Stimulated activated CD8-positive, alpha-beta memory T cell treated with anti-CD3 and anti-CD28 coated beads, Interleukin-4, amount 100 ng/mL, for 1 hour (primary cell): ENCODE results near the gene KLF5.
"Not testable (repeated sequence)": the region's sequence is repeated elsewhere in the genome, so short reads cannot be mapped to it uniquely, and the experiment has no call there.

Source experiments
- DNase-seq, 2 donors: peaks; one replicate each; pipeline ENCODE4 v3.0.0-alpha.2; 2020; ENCODE audit warnings: low read depth in 2 of 2, low spot score in 1 of 2

KLF5 gene

DNA sequence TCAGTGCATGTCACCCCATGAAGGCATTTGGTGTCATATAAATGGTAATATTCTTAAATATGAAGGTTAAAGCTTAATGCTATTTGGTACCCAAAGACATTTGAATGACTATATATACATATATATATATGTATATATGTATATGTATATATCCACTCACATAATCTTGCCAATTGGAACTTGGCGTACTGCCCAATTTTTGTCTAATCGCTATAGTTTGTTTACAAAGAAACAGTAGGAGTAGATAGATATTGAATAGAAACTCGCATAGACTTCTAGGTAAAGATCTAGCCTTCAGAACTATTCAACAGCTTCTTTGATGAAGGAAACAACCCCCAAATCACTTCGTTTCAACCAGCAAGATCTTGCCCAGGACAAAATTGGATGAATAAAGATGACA, 24.1 kb downstream of the KLF5 start:
- DNase-seq: no peak

DNA sequence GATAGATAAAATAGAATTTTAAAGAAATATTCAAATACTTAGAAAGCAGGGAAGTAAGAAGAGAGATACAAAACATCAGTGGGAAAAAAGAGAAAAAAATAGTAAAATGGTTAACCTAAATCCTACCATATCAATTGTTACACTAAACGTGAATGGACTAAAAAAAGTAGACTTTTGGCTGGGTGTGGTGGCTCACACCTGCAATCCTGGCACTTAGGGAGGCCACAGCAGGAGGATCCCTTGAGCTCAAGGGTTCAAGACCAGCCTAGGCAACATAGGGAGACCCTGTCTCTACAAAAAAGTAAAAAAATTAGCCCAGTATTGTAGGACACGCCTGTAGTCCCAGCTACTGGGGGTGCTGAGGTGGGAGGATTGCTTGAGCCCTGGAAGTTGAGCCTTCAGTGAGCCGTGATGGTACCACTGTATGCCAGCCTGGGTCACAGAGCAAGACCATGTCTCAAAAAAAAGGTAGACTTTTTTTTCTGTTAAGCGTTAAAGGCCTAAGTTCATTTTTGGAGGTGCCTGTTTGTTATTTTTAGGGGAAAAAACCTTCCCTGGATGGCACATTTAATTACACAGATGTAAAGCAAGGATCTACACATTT, 29.6 kb downstream of the KLF5 start:
- DNase-seq: no peak

DNA sequence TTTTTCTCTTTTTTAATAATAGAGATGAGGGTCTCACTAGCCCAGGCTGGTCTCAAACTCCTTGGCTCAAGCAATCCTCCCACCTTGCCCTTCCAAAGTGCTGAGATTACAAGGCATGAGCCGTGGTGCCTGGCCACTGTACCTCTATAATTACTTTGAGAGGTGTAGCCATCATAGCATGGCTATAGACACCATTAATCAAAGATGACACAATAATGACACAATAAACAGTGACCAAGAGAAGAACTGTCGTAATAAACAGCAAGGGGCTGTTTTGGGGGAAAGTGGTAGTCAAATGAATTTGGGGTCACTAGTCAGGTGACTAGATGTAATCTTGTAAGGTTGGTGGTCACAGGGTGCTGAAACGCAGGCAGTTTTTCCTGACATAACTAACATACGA, 30.4 kb downstream of the KLF5 start:
- no peak for DNase-seq

DNA sequence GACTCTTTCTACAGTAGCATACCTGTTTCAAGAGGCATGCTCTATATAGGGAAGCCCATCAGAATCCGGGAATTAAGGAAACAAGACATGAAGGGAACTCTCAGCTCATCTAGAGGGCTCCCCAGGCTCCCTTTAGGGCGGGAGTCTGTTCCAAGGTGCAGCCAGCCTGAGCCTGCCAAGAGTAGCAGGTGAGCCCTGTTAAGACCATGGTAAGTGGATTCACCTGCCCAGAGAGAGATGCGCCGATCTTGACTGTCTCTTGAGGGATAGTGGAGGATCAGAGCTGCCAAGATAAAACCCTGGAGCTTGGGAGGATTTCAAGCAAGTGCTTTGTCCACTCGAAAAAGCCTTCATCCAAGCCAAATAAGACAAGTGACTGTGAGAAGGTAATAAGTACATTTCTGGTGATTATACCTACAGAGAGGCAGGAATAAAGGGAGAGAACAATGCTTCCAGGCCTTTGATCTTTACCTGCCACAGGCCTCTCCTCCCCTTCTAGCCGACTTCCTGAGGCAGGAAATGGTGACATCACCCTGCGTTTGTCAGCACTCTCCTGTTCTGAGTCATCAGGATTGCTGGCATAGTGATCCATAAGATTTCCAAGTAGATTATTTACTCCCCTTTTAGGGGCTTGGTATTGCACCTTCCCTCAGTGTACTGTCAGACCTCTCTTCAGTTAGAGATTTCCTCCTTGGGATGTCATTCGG, 31.5 kb downstream of the KLF5 start:
- DNase-seq: no peak

GRCh38 chr13:73090823-73091187, 32.0 kb downstream of the KLF5 start:
- no peak for DNase-seq

DNA sequence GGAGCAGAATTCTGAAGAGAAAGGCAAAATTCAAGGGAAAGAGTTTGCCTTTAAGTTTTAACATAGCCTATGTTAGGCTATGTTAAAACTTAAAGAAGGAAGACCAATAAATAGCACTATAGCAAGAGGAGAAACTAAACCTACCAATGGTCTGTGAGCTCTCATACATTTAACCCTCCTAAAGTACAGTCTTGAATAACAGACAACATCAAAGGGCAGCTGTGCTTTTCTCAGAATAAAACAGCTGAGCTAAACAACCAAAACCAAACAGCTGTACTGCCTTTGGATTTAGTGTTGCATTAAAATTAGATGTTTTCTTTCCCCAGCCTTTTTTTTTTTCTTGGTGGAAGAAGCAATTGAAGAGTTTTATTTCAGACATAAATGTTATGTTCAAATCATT, 34.0 kb downstream of the KLF5 start:
- DNase-seq: no peak

GRCh38 chr13:73096173-73096572, 37.4 kb downstream of the KLF5 start:
- DNase-seq: no peak

DNA sequence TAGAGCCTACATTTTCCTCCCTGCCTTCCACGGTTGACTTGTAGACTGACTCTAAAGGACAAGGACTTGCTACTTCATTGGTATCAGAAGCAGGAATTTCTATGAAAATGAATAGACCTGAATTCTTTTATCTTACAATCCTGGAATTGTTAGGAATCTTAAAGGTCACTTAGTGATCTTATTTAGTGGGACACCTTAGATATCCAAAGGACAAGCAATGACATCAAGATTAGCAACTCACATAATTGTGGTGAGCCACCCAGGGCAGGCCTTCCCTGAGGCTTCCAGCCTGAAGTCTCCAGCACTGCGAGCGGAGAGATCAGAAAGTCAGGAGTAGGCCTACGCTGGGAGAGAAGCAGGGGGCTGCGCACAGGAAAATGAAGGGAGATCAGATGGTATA, 37.8 kb downstream of the KLF5 start:
- DNase-seq: no peak

GRCh38 chr13:73100781-73101180, 42.0 kb downstream of the KLF5 start:
- not testable (repeated sequence) for DNase-seq

DNA sequence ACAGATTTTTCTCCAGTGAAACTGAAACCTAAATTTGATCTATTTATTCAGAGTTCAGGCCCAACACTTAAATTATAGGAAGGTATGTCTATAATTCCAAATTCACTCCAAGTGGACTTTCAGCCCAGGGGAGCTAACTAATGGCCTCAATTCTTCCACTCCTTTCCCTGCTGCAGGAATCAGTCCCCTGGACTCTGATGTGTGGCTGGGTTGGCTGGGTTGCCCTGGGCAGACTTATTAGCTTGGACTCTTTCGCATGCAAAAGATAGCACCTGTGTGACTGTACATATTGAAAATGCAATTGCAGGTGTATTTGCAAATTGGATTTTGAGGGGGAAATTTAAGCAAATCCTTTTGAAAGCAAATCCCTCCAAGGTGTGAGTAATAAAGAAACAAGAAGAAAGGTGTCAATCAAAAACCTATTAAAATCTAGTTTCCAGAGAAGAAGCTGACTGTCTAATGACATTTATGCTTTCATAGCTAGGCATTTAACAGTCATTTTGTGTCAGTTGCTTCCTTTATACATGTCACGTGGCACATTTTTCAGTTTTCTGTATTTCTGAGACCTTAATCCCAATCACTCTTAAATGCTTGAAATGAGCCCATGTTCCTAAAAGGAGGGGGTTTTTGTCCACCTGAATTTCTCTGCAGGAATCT, 42.7 kb downstream of the KLF5 start:
- no peak for DNase-seq

DNA sequence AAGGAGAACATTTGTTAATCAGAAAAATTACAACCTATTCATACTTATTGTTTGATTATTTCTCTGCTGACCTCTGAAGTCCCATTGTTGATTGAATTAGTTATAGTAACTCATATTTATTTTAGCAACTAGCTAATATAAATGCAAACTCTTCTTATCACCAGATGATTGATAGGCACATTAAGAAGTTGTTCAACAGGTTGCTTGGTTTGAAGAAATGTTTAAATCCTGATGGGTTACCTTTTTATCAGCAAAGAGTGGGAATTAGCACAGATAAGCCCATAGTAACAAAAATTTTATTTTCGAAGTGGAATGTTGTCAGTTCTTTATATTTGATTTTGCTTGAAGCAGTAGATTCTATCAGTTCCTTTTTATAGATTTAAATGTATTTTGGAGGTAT, 44.4 kb downstream of the KLF5 start:
- DNase-seq: no peak

- DNase-seq: no peak
Measured at GRCh38 chr13:73106513-73107178, 47.8 kb downstream of the KLF5 start.

DNA sequence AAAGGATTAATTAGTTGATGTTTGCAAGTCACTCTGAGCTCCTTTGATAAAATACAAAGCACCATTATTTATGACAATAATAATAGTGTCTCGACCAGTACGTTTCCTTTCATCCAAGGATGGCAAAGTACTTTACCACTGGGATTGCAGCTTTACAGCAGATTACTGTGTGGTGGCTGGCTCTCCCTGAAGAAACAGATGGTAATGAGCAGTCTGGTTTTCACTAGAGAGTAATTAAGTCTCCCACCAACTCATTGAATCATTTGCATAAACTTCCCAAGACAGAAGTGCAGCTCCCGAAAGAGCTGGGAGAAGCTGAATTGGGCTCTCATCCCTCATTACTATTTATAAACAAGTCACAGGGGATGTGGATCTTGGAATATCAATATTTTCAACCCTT, 48.7 kb downstream of the KLF5 start:
- DNase-seq: no peak

DNA sequence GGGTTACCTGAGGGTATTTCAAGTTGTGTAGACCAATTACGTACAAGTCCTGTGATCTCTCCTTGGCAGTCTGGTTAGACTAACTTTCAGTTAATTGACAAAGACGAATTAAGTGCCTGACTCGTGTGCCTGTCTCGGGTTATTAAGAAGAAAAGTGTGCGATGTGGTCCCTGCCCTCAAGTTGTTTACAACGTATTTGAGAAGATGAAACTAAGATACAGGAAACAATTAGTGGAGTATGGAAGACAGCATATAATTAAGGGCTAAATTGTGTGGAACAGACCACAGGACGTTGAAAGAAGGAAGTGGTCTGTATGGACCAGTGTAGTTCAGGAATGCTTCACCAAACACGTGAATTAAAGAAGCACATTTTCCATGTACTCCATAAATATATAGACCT, 49.2 kb downstream of the KLF5 start:
- DNase-seq: no peak

DNA sequence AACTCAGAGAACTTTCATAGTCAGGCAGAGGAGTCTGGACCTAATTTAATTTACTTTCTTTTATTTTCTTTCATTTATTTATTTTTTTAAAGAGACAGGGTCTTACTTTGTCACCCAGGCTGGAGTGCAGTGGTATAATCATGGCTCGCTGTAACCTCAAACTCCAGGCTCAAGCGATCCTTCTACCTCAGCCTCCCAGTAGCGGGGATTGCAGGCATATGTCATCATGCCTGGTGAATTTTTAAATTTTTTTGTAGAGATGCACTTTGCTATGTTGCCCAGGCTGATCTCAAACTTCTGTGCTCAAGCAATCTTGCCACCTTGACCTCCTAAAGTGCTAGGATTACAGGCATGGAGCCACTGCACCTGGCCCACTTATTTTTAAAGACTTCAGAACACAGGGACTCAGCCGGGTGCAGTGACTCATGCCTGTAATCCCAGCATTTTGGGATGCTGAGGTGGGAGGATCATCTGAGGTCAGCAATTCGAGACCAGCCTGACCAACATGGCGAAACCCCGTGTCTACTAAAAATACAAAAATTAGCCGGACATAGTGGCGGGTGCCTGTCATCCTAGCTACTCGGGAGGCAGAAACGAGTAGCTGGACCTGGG, 50.6 kb downstream of the KLF5 start:
- DNase-seq: no peak

GRCh38 chr13:73109969-73110368, 51.2 kb downstream of the KLF5 start:
- DNase-seq: no peak

DNA sequence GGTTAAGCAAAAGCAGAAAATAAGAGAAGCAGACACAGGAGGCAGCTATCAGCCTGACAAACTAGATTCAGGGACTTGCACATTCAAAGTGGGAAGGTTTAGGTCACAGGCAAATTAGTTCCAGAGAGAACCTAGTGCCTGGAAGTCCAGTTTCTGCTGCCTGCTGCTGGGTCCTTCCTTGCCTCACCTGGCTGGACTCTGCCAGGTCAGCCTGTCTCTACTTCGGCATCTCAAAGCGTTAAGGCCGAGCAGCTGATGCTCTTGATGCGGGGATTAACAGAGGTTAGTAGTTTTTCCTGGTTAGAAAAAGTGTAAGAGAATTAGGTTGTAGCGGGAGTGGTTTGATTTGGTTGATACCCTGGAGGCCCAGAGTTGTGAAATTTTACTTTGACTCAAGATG, 52.0 kb downstream of the KLF5 start:
- DNase-seq: no peak

DNA sequence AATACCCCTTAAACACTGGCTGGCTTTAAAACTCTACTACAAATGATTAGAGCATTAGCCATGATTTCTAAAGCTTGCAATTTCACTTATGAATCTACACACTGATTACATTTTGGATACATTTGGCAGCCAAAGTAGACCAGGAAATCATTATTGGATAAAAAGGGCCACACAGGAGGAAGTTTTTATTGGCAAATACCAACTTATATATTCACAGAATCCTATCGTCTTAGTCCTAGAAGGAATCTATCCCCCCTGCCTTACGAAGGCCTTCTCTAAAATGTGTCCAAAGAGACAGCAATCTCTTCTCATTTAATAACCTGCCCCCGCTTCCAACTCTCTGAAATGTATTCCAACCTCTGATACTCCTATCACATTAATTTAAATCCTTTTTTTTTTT, 52.5 kb downstream of the KLF5 start:
- no peak for DNase-seq

GRCh38 chr13:73119612-73120011, 60.8 kb downstream of the KLF5 start:
- no peak for DNase-seq
